Mesendoderm (in vitro differentiated cells): ENCODE measurements around the gene CAPRIN2.

Experiments used
- DNase-seq: peaks from one replicate; pipeline ENCODE4 v3.0.0; 2013
- H2AK5ac ChIP-seq: 2 replicates; pipeline ENCODE4 v1.6.1; 2013; ENCODE audit warnings: low read length, inconsistent platforms
- H2BK120ac ChIP-seq: 2 replicates; pipeline ENCODE4 v1.6.1; 2013; ENCODE audit warnings: low read depth, mild to moderate bottlenecking, low read length, moderate library complexity, mixed read lengths
- H2BK15ac ChIP-seq: replicated peaks from 2 replicates; pipeline ENCODE4 v1.6.1; 2013; ENCODE audit warnings: low read depth, mild to moderate bottlenecking, moderate library complexity
- H2BK5ac ChIP-seq: 2 replicates; pipeline ENCODE4 v1.6.1; 2013; ENCODE audit warnings: low read length, inconsistent platforms
- H3K18ac ChIP-seq: 2 replicates; pipeline ENCODE4 v1.6.1; 2013; ENCODE audit warnings: mild to moderate bottlenecking, low read length, mixed read lengths
- H3K23ac ChIP-seq: one replicate; pipeline ENCODE4 v1.6.1; 2013; ENCODE audit warnings: low read length
- H3K27ac ChIP-seq: 2 replicates; pipeline ENCODE4 v1.5.1; 2013; ENCODE audit warnings: low read depth, mild to moderate bottlenecking, inconsistent platforms, low read length, moderate library complexity
- H3K27me3 ChIP-seq: 2 replicates; pipeline ENCODE4 v1.6.1; 2013; ENCODE audit warnings: low read length, control low read depth, mild to moderate bottlenecking, inconsistent platforms; ENCODE audit not compliant: insufficient read depth, poor library complexity
- H3K36me3 ChIP-seq: 2 replicates; pipeline ENCODE4 v1.6.1; 2013; ENCODE audit warnings: low read length, inconsistent platforms; ENCODE audit not compliant: control insufficient read depth, insufficient read depth
- H3K4ac ChIP-seq: one replicate; pipeline ENCODE4 v1.6.1; 2013; ENCODE audit warnings: low read depth, mild to moderate bottlenecking, low read length, moderate library complexity
- H3K4me1 ChIP-seq: 2 replicates; pipeline ENCODE4 v1.6.1; 2013; ENCODE audit warnings: low read depth, low read length, inconsistent platforms; ENCODE audit not compliant: control insufficient read depth
- H3K4me2 ChIP-seq: 2 replicates; pipeline ENCODE4 v1.6.1; 2013; ENCODE audit warnings: low read length
- H3K4me3 ChIP-seq: 2 replicates; pipeline ENCODE4 v1.5.1; 2013; ENCODE audit warnings: mild to moderate bottlenecking, low read length
- H3K56ac ChIP-seq: one replicate; pipeline ENCODE4 v1.6.1; 2013; ENCODE audit warnings: low read length
- H3K79me1 ChIP-seq: 2 replicates; pipeline ENCODE4 v1.6.1; 2013; ENCODE audit warnings: low read length, inconsistent platforms
- H3K79me2 ChIP-seq: 2 replicates; pipeline ENCODE4 v1.6.1; 2013; ENCODE audit warnings: mild to moderate bottlenecking, low read length; ENCODE audit not compliant: control insufficient read depth, insufficient read depth
- H3K9ac ChIP-seq: 2 replicates; pipeline ENCODE4 v1.6.1; 2013; ENCODE audit warnings: low read length, inconsistent platforms
- H4K5ac ChIP-seq: one replicate; pipeline ENCODE4 v1.6.1; 2013; ENCODE audit warnings: low read length
- H4K8ac ChIP-seq: one replicate; pipeline ENCODE4 v1.6.1; 2013; ENCODE audit warnings: low read depth, mild to moderate bottlenecking, control low read depth, low read length, moderate library complexity
- WGBS: extraction: QIAGEN DNeasy Blood & Tissue Kit; methylation state at CpG from one replicate; pipeline ENCODE4 v1.1.7; 2013; ENCODE audit warnings: low lambda C conversion rate, missing lambda C conversion rate; ENCODE audit not compliant: insufficient coverage; ENCODE audit errors: extremely low coverage; 5-methylcytosine and 5-hydroxymethylcytosine counted together

CAPRIN2 gene

DNA sequence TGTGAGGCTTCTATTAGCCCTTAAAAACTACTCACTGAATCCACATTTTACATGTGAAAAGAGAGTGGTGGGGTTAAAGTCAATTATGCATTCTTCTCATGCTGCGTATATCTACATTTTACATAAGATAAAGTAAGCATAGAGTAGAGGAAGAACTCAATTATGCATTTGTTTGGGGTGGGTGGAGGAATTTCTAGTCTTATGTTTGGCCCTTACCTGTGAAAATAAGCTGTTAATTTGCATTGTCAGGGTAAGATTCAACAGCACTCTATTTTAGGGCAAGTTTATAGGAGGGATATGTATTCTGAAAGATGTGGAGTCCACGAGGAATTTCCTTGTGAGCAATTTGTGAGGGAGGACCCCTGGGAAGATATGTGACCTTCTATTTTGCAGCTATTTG is 30.9 kb upstream of the CAPRIN2 start:
- Histone ChIP-seq H3K79me2 (no peaks in the 10 kb centered on the region), H3K9ac (no peak overlapping the region), H3K18ac (no peak overlapping the region), H3K4me1 (no peaks in the 10 kb centered on the region), H3K27ac (no peak overlapping the region), H4K5ac (no peak overlapping the region), H3K36me3 (no peaks in the 10 kb centered on the region), H2BK120ac (no peak overlapping the region), H2AK5ac (no peak overlapping the region), H3K4me3 (no peak overlapping the region), H2BK5ac (no peak overlapping the region), H3K23ac (no peak overlapping the region), H3K4me2 (no peak overlapping the region), H3K27me3 (no peaks in the 10 kb centered on the region), H3K4ac (no peak overlapping the region), H4K8ac (no peak overlapping the region), H3K56ac (no peak overlapping the region), H2BK15ac (no peak overlapping the region), H3K79me1 (no peaks in the 10 kb centered on the region)
- no CpG with 5 or more reads among the region's 2 CpGs for whole genome bisulfite sequencing
- no peak for DNase-seq

DNA sequence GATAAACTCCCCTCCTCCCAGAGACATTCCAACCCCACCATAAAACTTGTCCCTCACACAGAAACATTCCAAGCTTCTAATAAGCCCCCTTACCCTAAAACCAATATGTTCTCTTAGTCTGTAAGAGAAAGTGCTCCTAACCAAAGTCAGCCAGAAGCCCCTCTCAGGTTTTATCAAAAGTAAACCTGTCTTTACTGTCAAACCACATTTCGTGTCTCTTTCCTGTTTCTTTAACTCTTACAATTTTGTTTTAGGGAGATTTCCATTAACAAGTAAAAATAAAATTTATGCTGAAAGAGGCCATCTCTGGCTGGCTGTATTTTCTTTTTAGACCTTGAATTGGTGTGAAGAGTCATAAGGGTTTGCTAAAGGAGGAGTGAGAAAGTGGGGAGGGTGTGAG is 29.8 kb upstream of the CAPRIN2 start:
- Histone ChIP-seq H3K27me3 (no peaks in the 10 kb centered on the region), H3K56ac (no peak overlapping the region), H4K5ac (no peak overlapping the region), H4K8ac (no peak overlapping the region), H2BK5ac (no peak overlapping the region), H3K4me3 (no peak overlapping the region), H3K4me1 (no peaks in the 10 kb centered on the region), H2BK120ac (no peak overlapping the region), H3K4me2 (no peak overlapping the region), H3K18ac (no peak overlapping the region), H2AK5ac (no peak overlapping the region), H2BK15ac (no peak overlapping the region), H3K79me2 (no peaks in the 10 kb centered on the region), H3K79me1 (no peaks in the 10 kb centered on the region), H3K36me3 (no peaks in the 10 kb centered on the region), H3K23ac (no peak overlapping the region), H3K9ac (no peak overlapping the region), H3K27ac (no peak overlapping the region), H3K4ac (no peak overlapping the region)
- no CpG with 5 or more reads among the region's 1 CpG for WGBS
- DNase-seq: peak; percentile 55

DNA sequence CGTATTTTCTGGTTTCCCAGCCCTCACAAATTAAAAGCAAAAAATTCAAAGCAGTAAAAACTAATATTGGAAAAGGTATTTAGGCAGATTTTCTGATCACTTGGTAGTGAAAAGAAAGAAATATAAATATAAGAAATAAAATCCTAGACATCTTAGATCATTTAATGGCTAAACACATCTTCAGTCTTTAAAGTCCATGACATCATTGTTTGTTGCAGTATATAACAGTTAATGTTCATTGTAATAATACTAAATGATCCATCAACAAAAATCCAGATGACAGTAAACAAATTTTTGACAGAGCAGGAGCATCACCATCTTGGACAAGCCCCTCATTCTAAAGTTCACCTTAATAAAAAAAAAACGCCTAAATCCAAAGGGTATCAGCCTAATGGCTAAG is 29.2 kb upstream of the CAPRIN2 start:
- H3K79me2 ChIP-seq: no peaks in the 10 kb centered on the region
- H3K23ac ChIP-seq: no peak overlapping the region
- H3K4me3 ChIP-seq: no peak overlapping the region
- no peak overlapping the region for H3K4me2 ChIP-seq
- H3K4ac ChIP-seq: no peak overlapping the region
- H3K4me1 ChIP-seq: no peaks in the 10 kb centered on the region
- H2BK5ac ChIP-seq: no peak overlapping the region
- H4K5ac ChIP-seq: no peak overlapping the region
- H3K27ac ChIP-seq: no peak overlapping the region
- no peak overlapping the region for H2AK5ac ChIP-seq
- no peak overlapping the region for H4K8ac ChIP-seq
- H2BK120ac ChIP-seq: no peak overlapping the region
- H3K36me3 ChIP-seq: no peaks in the 10 kb centered on the region
- DNase-seq: no peak
- H3K27me3 ChIP-seq: no peaks in the 10 kb centered on the region
- H3K9ac ChIP-seq: no peak overlapping the region
- no peak overlapping the region for H3K56ac ChIP-seq
- H2BK15ac ChIP-seq: no peak overlapping the region
- no peak overlapping the region for H3K18ac ChIP-seq
- H3K79me1 ChIP-seq: no peaks in the 10 kb centered on the region
- 100% methylated on average over 1 of the region's 2 CpGs for WGBS

DNA sequence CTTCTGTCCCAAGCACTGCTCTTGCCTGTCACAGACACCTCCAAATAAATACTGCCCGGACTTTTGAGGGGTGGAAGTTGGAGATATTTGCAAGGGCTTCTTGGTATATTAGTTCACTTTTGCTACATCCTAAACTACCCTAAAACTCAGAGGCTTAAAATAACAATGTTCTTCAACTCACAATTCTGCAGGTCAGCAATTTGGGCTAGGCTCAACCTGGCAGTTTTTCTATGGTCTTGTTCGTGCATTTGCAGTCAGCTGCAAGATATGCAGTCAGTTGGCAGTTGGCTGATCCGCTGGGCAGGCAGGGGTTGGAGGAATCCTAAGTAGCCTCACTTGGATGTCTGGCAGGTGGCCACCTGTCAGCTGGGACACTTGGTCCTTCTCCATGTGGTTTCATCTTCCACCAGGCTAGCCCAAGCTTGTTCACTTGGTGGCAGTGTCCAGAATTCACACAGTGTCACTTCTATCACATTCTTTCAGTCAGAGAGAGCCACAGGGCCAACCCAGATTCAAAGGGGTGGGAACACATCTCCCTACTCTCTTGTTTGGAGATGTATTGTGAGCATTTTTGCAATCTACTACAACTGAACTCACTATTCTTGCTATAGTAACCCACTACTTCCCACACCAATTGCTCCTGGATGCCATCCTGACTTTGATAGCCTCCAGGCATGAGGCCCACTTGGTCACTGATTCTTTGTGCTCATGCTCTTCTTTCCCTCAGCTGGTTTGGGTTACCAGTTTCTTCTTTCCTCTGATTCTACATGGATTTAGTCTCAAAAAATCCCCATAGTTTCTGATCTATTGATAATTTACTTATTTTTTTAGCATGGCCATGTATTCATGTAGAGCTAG is 27.8 kb upstream of the CAPRIN2 start:
- H3K4me3 ChIP-seq: no peak overlapping the region
- H2BK15ac ChIP-seq: no peak overlapping the region
- no peak overlapping the region for H3K4me2 ChIP-seq
- H3K27ac ChIP-seq: no peak overlapping the region
- no peak overlapping the region for H3K18ac ChIP-seq
- DNase-seq: no peak
- no peaks in the 10 kb centered on the region for H3K79me2 ChIP-seq
- no peak overlapping the region for H2BK120ac ChIP-seq
- H4K5ac ChIP-seq: no peak overlapping the region
- H3K36me3 ChIP-seq: no peaks in the 10 kb centered on the region
- no peak overlapping the region for H3K56ac ChIP-seq
- H3K79me1 ChIP-seq: no peaks in the 10 kb centered on the region
- no peak overlapping the region for H2BK5ac ChIP-seq
- H3K9ac ChIP-seq: no peak overlapping the region
- no CpG with 5 or more reads among the region's 3 CpGs for WGBS
- no peak overlapping the region for H3K4ac ChIP-seq
- H3K23ac ChIP-seq: no peak overlapping the region
- H4K8ac ChIP-seq: no peak overlapping the region
- H3K4me1 ChIP-seq: no peaks in the 10 kb centered on the region
- no peaks in the 10 kb centered on the region for H3K27me3 ChIP-seq
- H2AK5ac ChIP-seq: no peak overlapping the region

DNA sequence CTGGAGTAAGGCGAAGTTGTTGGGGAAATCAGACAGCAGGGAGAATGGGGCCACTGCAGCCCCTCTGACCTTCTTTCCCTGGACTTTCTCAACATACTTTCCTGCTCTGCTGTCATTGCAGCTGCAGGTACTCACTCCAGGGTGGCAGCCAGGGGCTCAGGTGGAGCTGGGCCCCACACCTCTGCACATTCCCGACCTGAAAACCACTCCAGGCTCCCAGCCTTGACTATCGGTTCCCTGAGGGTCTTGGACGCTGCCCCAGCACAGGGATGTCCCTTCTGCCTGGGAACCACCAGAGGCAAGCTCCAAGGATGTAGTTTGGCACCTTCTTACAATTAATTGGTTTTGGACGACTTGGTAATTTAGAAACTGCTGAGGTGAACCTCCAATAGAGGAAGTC is 24.8 kb upstream of the CAPRIN2 start:
- DNase-seq: no peak
- no peak overlapping the region for H3K23ac ChIP-seq
- H2AK5ac ChIP-seq: no peak overlapping the region
- no peaks in the 10 kb centered on the region for H3K79me1 ChIP-seq
- H3K36me3 ChIP-seq: no peaks in the 10 kb centered on the region
- no peaks in the 10 kb centered on the region for H3K79me2 ChIP-seq
- no peak overlapping the region for H3K9ac ChIP-seq
- H3K4me3 ChIP-seq: no peak overlapping the region
- H3K56ac ChIP-seq: no peak overlapping the region
- no peak overlapping the region for H4K8ac ChIP-seq
- no peak overlapping the region for H3K18ac ChIP-seq
- H2BK120ac ChIP-seq: no peak overlapping the region
- H2BK15ac ChIP-seq: no peak overlapping the region
- H3K4me2 ChIP-seq: no peak overlapping the region
- no peak overlapping the region for H3K4ac ChIP-seq
- H2BK5ac ChIP-seq: no peak overlapping the region
- WGBS: no CpG with 5 or more reads among the region's 5 CpGs
- H3K27ac ChIP-seq: no peak overlapping the region
- no peaks in the 10 kb centered on the region for H3K27me3 ChIP-seq
- no peaks in the 10 kb centered on the region for H3K4me1 ChIP-seq
- H4K5ac ChIP-seq: no peak overlapping the region

DNA sequence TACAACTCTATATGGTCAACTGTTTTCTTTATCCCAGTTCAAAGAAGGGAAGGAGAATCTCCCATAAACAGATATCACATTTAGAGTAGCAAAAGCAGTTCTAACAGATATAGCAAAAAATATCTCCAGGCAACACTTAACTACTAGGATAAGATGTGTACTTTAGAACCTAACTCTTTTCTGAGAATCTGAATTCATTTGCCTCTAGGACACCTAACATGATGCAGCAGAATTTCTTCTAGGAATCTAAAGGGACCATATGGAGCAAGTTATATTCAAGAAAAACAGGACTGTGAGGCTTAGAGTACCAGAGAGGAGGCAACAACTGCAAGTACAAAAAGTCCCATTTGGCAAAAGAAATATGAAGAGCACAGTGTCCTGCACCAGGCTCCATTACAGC is 24.4 kb upstream of the CAPRIN2 start:
- H3K4ac ChIP-seq: no peak overlapping the region
- no peaks in the 10 kb centered on the region for H3K36me3 ChIP-seq
- H3K4me3 ChIP-seq: no peak overlapping the region
- no peak overlapping the region for H3K56ac ChIP-seq
- H3K9ac ChIP-seq: no peak overlapping the region
- H3K23ac ChIP-seq: no peak overlapping the region
- H4K8ac ChIP-seq: no peak overlapping the region
- H3K4me2 ChIP-seq: no peak overlapping the region
- no peak overlapping the region for H2AK5ac ChIP-seq
- no peak for DNase-seq
- no peak overlapping the region for H2BK15ac ChIP-seq
- H3K18ac ChIP-seq: no peak overlapping the region
- H3K79me2 ChIP-seq: no peaks in the 10 kb centered on the region
- no peaks in the 10 kb centered on the region for H3K4me1 ChIP-seq
- no peak overlapping the region for H2BK5ac ChIP-seq
- H4K5ac ChIP-seq: no peak overlapping the region
- no peaks in the 10 kb centered on the region for H3K27me3 ChIP-seq
- no peak overlapping the region for H3K27ac ChIP-seq
- no peak overlapping the region for H2BK120ac ChIP-seq
- no peaks in the 10 kb centered on the region for H3K79me1 ChIP-seq
